ENCODE measurements around the gene LMTK3. TPM values are rescaled to one million over a fixed set of nuclear protein-coding genes. Genes with fewer than 3 reads are reported as not detected.

LMTK3 gene
- total RNA-seq, 1 donor from 2014 or later, result 21.3 TPM

DNA sequence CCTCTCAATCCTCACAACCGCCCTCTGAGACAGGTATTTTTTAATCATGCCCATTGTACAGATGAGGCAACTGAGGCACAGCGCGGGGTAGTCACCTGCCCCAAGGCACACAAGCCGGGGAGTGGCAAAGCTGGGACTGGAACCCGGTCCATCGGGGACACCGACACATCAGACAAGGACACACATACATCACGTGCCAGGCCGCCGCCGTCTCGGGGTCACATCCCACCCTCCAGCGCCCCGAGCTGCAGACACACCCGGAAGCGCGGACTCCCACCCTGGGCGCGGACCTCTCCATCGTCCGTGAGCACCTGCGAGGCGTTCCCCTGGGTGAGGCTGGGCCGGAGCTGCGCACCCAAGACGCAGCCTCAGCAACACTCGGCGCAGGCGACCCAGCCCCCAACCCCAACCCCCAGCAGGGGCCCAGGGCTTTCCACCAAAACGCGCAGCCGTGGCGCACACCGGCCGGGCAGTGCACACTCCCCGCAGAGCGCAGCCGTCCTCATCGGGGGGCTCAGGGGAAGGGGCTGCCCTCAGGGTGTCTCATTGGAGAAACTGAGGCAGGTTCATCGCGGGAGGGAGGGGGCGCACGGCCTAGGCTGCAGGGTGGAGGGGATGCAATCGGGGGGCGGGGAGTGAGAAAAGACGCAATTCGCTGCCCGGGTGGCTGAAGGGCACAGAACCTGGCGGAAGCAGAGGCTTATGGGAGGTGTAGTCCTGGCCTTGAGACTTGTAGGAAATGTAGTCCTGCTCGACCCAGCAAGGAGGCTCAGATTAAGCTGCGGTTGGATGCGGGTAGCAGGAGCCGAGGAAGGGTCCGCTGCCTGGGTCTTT is 1.9 kb upstream of the LMTK3 start:
- Mint-ChIP-seq H3K9me3 (no peaks in the 10 kb centered on the region), H3K36me3 (no peaks in the 10 kb centered on the region), H3K4me1 (peaks cover 23% of the 10 kb centered on the region), H3K27ac (no peak overlapping the region), H3K4me3 (no peak overlapping the region), H3K27me3 (ENCODE audit: low read depth) (peaks cover 3% of the 10 kb centered on the region)
- no peak for DNase-seq (ENCODE audit: low spot score in 2 of 2, unreplicated experiment in 2 of 2)
- TF ChIP-seq, protein P1, sequence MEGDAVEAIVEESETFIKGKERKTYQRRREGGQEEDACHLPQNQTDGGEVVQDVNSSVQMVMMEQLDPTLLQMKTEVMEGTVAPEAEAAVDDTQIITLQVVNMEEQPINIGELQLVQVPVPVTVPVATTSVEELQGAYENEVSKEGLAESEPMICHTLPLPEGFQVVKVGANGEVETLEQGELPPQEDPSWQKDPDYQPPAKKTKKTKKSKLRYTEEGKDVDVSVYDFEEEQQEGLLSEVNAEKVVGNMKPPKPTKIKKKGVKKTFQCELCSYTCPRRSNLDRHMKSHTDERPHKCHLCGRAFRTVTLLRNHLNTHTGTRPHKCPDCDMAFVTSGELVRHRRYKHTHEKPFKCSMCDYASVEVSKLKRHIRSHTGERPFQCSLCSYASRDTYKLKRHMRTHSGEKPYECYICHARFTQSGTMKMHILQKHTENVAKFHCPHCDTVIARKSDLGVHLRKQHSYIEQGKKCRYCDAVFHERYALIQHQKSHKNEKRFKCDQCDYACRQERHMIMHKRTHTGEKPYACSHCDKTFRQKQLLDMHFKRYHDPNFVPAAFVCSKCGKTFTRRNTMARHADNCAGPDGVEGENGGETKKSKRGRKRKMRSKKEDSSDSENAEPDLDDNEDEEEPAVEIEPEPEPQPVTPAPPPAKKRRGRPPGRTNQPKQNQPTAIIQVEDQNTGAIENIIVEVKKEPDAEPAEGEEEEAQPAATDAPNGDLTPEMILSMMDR (IDR thresholded peaks at IDR 0.05; ENCODE audit: unreplicated experiment), result no peak

DNA sequence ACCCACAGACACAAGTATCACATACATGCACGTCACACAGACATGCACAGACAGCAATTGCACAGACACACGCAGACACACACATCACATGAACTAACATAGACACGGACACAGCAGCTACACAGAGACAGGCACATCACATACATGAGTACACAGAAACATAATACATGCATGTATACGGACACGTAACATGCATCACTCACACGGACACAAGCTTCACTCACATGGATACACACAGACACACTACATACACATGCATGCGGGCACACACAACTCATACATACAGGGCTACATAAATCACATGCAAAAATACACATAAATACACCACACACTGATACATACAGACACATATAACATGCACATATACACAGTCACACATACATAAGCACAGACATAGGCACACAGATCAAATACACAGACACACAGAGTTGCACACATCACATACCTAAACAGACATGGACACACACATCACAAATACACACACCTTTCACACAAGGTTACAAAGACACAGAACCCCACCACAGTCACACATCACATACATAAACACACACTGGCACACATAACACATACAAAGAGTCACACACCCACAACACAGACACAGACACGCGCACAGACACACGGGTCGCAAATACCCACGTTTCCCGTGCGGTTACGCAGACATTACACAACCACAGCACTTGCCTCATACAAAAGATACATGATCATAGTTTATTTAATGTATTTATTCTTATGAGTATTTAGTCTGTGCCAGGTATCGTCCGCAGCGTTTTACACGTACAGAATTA is 1.1 kb upstream of the LMTK3 start:
- no peak for DNase-seq (ENCODE audit: low spot score in 2 of 2, unreplicated experiment in 2 of 2)
- Mint-ChIP-seq H3K36me3 (peaks cover 2% of the 10 kb centered on the region), H3K9me3 (no peaks in the 10 kb centered on the region), H3K4me3 (no peak overlapping the region), H3K27ac (no peak overlapping the region), H3K27me3 (ENCODE audit: low read depth) (peaks cover 3% of the 10 kb centered on the region), H3K4me1 (peaks cover 23% of the 10 kb centered on the region)
- TF ChIP-seq, protein P1 (IDR thresholded peaks at IDR 0.05; ENCODE audit: unreplicated experiment), result no peak

DNA sequence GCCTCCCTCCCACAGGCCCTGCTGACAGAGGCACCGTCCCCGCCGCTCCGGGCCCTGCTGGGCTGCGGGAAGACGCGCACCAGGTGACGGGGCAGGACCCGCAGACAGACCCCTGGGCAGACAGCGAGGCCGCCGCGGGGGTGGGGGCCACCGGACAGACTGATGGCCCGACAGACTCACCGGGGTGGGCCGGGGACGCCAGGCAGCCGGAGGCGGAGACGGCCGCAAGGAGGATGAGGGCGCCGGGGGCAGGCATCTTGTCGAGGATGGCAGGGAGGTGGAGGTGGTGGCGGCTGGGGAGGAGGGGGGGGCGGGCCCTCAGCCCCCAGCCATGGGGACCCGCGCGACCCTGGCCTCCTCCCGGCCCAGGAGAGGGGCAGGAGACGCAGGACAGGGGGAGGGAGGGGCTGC is 309 bp downstream of the LMTK3 start:
- Mint-ChIP-seq H3K9me3 (no peaks in the 10 kb centered on the region), H3K27ac (no peak overlapping the region), H3K4me3 (peak overlapping the region; percentile 80), H3K4me1 (peaks cover 17% of the 10 kb centered on the region), H3K27me3 (ENCODE audit: low read depth) (peaks cover 3% of the 10 kb centered on the region), H3K36me3 (peaks cover 4% of the 10 kb centered on the region)
- DNase-seq (ENCODE audit: low spot score in 2 of 2, unreplicated experiment in 2 of 2), result no peak
- TF ChIP-seq, protein P1 (IDR thresholded peaks at IDR 0.05; ENCODE audit: unreplicated experiment), result no peak

DNA sequence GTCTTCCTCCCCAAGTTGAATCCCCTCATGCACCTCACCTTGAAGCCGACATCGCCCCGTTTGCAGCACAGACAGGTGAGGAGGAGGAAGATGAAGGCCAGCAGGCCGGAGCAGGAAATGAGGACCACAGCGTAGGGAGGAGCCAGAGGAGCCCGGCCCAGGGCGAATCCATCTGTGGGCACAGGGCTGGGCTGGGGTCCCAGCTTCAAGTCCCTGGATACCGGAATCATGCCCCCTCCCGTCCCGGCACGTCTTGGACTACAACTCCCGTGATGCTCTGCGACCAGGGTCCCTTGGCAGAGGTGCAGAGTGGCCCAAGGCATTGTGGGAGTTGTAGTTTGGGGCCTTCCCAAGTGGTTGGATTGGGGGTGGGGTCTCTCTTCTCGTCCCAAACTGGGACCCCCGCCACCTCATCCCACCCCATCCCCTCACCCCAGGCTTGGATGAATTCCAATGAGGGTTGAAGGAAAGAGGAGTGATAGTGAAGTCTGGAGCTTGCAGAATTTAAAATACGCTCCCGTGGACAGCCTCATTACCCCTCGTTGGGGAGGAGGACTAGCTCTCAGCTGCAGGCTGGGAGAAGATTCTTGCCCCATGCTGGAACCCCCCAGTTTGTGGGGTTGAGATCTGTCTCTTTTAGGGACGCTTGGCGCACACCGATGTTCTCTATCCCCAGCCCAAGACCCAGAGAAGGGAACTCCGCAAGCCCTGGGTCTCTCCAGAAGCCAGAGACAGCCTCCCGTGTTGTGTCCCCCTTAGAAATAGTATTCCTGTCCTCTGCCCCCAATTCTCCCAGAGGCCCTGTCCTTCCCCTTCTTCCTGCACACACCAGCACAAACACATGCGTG is 990 bp downstream of the LMTK3 start:
- DNase-seq (ENCODE audit: low spot score in 2 of 2, unreplicated experiment in 2 of 2), result peak in 1 of 2 experiments; percentile 76
- Mint-ChIP-seq H3K4me3 (peak overlapping the region; percentile 80), H3K4me1 (peaks cover 16% of the 10 kb centered on the region), H3K27me3 (ENCODE audit: low read depth) (peaks cover 3% of the 10 kb centered on the region), H3K27ac (peak overlapping the region; percentile 56), H3K36me3 (peaks cover 4% of the 10 kb centered on the region), H3K9me3 (no peaks in the 10 kb centered on the region)
- TF ChIP-seq, protein P1 (IDR thresholded peaks at IDR 0.05; ENCODE audit: unreplicated experiment), result no peak

DNA sequence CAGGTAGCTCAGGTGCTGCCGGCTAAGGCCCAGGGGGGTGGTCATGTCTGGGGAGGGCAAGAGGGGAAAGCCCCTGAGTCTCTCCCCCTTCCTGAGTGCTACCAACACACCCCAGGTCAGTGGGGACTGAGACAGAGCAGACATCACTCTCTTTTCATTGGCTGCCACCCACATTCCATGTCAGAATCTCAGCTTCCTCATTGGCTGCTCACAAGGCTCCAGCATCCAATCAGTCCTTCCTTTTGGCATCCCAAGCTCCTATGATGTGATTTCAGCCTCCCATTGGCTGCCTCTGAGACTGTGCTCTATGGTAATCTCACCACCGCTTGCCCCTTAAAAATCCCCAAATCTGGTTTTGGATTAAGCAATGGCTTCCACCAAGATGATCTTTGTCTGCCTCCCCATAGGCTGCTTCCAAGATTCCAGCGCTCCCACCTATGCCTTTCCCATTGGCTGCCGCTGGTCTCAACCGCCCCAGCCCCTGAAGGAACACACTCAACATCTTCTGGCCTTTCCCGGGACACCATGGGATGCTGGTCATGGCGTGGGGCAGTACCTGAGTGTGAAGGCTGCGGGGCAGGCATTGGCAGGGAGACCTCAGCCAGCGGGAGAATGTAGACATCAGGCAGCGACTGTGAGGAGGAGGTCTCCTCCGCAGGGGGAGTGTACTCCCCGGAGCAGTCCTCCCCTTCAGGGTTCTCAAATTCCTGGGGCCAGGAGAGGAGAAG is 2.0 kb downstream of the LMTK3 start:
- H3K9me3 Mint-ChIP-seq, result no peaks in the 10 kb centered on the region
- no peak for DNase-seq (ENCODE audit: low spot score in 2 of 2, unreplicated experiment in 2 of 2)
- H3K36me3 Mint-ChIP-seq, result peaks cover 4% of the 10 kb centered on the region
- no peak overlapping the region for H3K27ac Mint-ChIP-seq
- TF ChIP-seq, protein P1 (IDR thresholded peaks at IDR 0.05; ENCODE audit: unreplicated experiment), result no peak
- peaks cover 16% of the 10 kb centered on the region for H3K4me1 Mint-ChIP-seq
- peak overlapping the region; percentile 10 for H3K4me3 Mint-ChIP-seq
- H3K27me3 Mint-ChIP-seq (ENCODE audit: low read depth), result peaks cover 3% of the 10 kb centered on the region

Measured in mesothelial cell of epicardium (in vitro differentiated cells).